Heart left ventricle (tissue), 13 donors: ENCODE data around the gene MAP3K3.

Experiments
- POLR2A ChIP-seq, 2 donors: fragments of 450-650 bp; IDR thresholded peaks; one replicate each; pipeline ENCODE4 v1.6.1; 2017; ENCODE audit warnings: antibody characterized with exemption in 2 of 2, mild to moderate bottlenecking in 2 of 2, moderate library complexity in 2 of 2
- TF ChIP-seq, protein P1 (sequence below), 12 donors: fragments of 200-600 bp; sonication (generic) in 4 of 12; IDR thresholded peaks; one replicate each; pipeline versions ENCODE4 v1.5.0 to v1.8.0; 2018 to 2022; ENCODE audit warnings: antibody characterized with exemption in 12 of 12, mild to moderate bottlenecking in 5 of 12
- donor health status: ischemic (EF 13 %, LVEDD 7.1; RV severe dilation, severe dysfunction).
- donor health status: DM: no; HTN: yes; CAD: no.
- donor health status: DM: no; HTN: no; CAD: no.
- donor health status: ischemic (EF 25% LVEDD 6.9; RV normal size, moderate dysfunction).
- donor health status: ischemic (EF 25% LVEDD 5.7; RV mildly dilated, moderate dysfunction).
- donor health status: ischemic (EF 35%, LVEDD 5.7; RV mildly dilated, moderate dysfunction).
- donor health status: nonischemic (EF 11% LVEDD 7.7; RV severe dilation, severe dysfunction).
- donor health status: DM: yes; HTN: yes; CAD: no.
- donor health status: PGD.
- donor health status: ischemic (EF 29% LVEDD 5.4; RV normal size, mild dysfunction).
- donor health status: nonischemic (EF 23%, LVEDD 6.1; RV moderate dilation, normal function).

DNA sequence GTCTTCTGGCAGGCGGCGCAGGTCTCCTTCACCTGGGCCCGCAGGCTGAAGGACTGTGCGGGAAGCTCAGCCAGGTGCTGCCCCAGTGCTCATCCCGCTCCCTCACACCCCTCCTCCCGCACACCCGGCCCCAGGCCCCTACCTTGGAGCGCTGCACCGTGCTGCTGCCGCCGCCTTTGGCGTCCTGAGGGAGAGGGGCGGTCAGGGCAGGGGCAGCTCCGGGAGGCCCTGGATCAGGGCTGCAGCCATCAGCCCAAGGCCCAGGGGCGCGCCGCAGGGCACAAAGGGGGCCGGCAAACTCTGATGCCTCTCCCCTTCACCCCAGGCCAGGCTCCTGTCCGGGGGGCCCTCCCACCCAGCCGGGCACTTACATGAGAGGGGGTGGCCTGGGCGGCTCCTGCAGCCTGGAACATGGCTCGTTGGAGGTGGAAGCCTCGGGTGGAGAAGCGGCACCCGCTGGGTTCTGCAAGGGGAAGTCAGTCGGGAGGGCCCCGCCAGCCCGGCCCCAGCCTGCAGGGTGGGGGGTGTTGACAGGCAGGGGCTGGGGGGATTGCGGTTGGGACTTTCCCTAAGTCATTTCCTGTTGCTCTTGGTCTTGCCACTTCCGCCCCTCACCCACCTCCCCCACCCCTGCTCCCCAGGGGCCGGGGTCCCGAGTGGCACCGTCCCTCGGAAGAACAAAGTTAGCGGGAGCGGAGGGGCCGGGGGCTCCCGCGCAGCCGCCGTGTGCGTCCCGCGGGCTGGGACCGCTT is 76.8 kb downstream of the MAP3K3 start:
- TF ChIP-seq POLR2A (IDR thresholded peaks at IDR 0.05) = no peak
- TF ChIP-seq, protein P1, sequence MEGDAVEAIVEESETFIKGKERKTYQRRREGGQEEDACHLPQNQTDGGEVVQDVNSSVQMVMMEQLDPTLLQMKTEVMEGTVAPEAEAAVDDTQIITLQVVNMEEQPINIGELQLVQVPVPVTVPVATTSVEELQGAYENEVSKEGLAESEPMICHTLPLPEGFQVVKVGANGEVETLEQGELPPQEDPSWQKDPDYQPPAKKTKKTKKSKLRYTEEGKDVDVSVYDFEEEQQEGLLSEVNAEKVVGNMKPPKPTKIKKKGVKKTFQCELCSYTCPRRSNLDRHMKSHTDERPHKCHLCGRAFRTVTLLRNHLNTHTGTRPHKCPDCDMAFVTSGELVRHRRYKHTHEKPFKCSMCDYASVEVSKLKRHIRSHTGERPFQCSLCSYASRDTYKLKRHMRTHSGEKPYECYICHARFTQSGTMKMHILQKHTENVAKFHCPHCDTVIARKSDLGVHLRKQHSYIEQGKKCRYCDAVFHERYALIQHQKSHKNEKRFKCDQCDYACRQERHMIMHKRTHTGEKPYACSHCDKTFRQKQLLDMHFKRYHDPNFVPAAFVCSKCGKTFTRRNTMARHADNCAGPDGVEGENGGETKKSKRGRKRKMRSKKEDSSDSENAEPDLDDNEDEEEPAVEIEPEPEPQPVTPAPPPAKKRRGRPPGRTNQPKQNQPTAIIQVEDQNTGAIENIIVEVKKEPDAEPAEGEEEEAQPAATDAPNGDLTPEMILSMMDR (IDR thresholded peaks at IDR 0.05) = no peak
